Tibial nerve (tissue), 4 donors: ENCODE measurements around the gene NOS1AP.

Experiments used
- EP300 ChIP-seq, 2 donors: sonication (generic); formaldehyde crosslinking; IDR thresholded peaks; one replicate each; pipeline ENCODE4 v1.6.1; 2017; ENCODE audit warnings: antibody characterized with exemption in 2 of 2, mild to moderate bottlenecking in 1 of 2
- POLR2A ChIP-seq, 2 donors: fragments of 450-650 bp; IDR thresholded peaks; one replicate each; pipeline ENCODE4 v1.6.1; 2017; ENCODE audit warnings: antibody characterized with exemption in 2 of 2, mild to moderate bottlenecking in 2 of 2, moderate library complexity in 2 of 2
- TF ChIP-seq, protein P1 (sequence below), 5 experiments: fragments of 200-600 bp in 3 of 5; fragments of 450-650 bp in 2 of 5; sonication (generic) in 3 of 5; IDR thresholded peaks; one replicate each; pipeline ENCODE4 v1.5.1; 2016 to 2019; ENCODE audit warnings: antibody characterized with exemption in 5 of 5, mild to moderate bottlenecking in 3 of 5, moderate library complexity in 2 of 5

- no peak for TF ChIP-seq POLR2A (IDR thresholded peaks at IDR 0.05)
- TF ChIP-seq, protein P1, sequence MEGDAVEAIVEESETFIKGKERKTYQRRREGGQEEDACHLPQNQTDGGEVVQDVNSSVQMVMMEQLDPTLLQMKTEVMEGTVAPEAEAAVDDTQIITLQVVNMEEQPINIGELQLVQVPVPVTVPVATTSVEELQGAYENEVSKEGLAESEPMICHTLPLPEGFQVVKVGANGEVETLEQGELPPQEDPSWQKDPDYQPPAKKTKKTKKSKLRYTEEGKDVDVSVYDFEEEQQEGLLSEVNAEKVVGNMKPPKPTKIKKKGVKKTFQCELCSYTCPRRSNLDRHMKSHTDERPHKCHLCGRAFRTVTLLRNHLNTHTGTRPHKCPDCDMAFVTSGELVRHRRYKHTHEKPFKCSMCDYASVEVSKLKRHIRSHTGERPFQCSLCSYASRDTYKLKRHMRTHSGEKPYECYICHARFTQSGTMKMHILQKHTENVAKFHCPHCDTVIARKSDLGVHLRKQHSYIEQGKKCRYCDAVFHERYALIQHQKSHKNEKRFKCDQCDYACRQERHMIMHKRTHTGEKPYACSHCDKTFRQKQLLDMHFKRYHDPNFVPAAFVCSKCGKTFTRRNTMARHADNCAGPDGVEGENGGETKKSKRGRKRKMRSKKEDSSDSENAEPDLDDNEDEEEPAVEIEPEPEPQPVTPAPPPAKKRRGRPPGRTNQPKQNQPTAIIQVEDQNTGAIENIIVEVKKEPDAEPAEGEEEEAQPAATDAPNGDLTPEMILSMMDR (IDR thresholded peaks at IDR 0.05), result no peak
- TF ChIP-seq EP300 (IDR thresholded peaks at IDR 0.05), result no peak
Observed at GRCh38 chr1:162232034-162232711, 162.7 kb downstream of the NOS1AP start.
